ENCODE results near the gene FAM13A. TPM values are rescaled to one million over a fixed set of nuclear protein-coding genes. Genes with fewer than 3 reads are reported as not detected.

Gene FAM13A
- total and polyA plus RNA-seq, 2 of the 13 experiments (the other 11 are each of a cell fraction or from before 2014, with no cell fraction given), result 1.2 to 36.2 TPM

DNA sequence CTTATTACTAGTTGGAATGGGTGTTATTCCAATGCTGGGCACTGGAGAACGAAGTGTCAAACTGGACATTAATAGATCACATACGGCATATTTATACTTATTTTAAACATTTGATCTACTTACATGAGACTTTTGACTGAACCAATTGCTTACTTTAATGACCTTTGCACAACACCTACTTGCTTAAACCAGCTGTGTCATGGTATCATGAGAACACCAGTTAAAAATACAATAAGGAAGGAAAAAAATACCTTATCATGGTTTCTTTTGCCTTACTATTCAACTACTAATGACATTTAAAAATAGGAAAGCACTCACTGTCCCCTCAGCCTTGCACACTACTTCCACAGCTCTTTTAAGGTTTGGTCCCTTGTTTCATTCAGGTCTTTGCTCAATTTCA, 146.9 kb downstream of the FAM13A start:
- CTCF ChIA-PET (ENCODE audit: low intra/inter-chr PET ratio, low total read pairs), result no interaction called here
- H3K4me1 ChIP-seq (ENCODE audit: insufficient read depth, low read length), result peaks cover 7% of the 10 kb centered on the region; the same call in 1 of the 2 replicates
- ATAC-seq (no peak), DNase-seq (ENCODE audit: low spot score) (no peak), FAIRE-seq (no peak)
- no TSS peak for BruUV-seq (replicated peaks)
- no peaks in the 10 kb centered on the region for H3K27me3 ChIP-seq (ENCODE audit: control insufficient read depth in 1 of 2, insufficient read depth in 2 of 2, low read length in 2 of 2)
- no peak overlapping the region for H2AFZ ChIP-seq (ENCODE audit: low read length)
- H3K36me3 ChIP-seq (replicated peaks in 1 of 2; ENCODE audit: control insufficient read depth in 1 of 2, insufficient read depth in 2 of 2, low read length in 2 of 2), result no peaks in the 10 kb centered on the region
- no peak overlapping the region for H3K9ac ChIP-seq (ENCODE audit: insufficient read depth, low read depth, low read length)
- H3K4me2 ChIP-seq (ENCODE audit: low read depth, low read length), result no peak overlapping the region
- H3K9me3 ChIP-seq (ENCODE audit: low read length), result no peaks in the 10 kb centered on the region
- no peak overlapping the region for H3K4me3 ChIP-seq (replicated peaks in 1 of 3; ENCODE audit: insufficient read depth in 1 of 3, low read depth in 2 of 3, low read length in 3 of 3)
- POLR2A ChIA-PET, result no interaction called here
- TF ChIP-seq ZNF281 (CRISPR knock-in tag; IDR thresholded peaks at IDR 0.05; ENCODE audit: borderline replicate concordance) (no peak), SIX1 (CRISPR knock-in tag; IDR thresholded peaks at IDR 0.05; ENCODE audit: borderline replicate concordance) (no peak), HMG20B (CRISPR knock-in tag; conservative IDR thresholded peaks at IDR 0.05) (no peak), ZBTB1 (CRISPR knock-in tag; IDR thresholded peaks at IDR 0.05; ENCODE audit: borderline replicate concordance) (no peak), PHB2 (IDR thresholded peaks at IDR 0.05; ENCODE audit: partially characterized antibody) (no peak), ZSCAN5A (CRISPR knock-in tag; IDR thresholded peaks at IDR 0.05; ENCODE audit: borderline replicate concordance) (no peak), FOSL1 (CRISPR knock-in tag; IDR thresholded peaks at IDR 0.05; ENCODE audit: borderline replicate concordance) (no peak), ZNF292 (CRISPR knock-in tag; IDR thresholded peaks at IDR 0.05; ENCODE audit: borderline replicate concordance, low read depth) (no peak), MLXIP (CRISPR knock-in tag; IDR thresholded peaks at IDR 0.05; ENCODE audit: borderline replicate concordance) (no peak), TCF7L2 (IDR thresholded peaks at IDR 0.05; ENCODE audit: low read depth, low read length) (no peak)
- H4K20me1 ChIP-seq (ENCODE audit: insufficient read depth, low read length), result no peaks in the 10 kb centered on the region
- no peaks in the 10 kb centered on the region for H3K79me2 ChIP-seq (ENCODE audit: insufficient read depth, low read length)
- intact Hi-C loops (cut with micrococcal nuclease; ENCODE audit: unreplicated experiment) (loop anchor here (5.0 kb wide), 1 partner anchor 883 kb away; no protein-coding TSS in a partner anchor), in situ Hi-C loops (cut with HindIII; ENCODE audit: extremely low pct_ligation_motif_present, low pct_unique_long_range_greater_than_20kb) (no loop called here)
- H3K27ac ChIP-seq (ENCODE audit: extremely low read length, insufficient read depth, low read length), result no peak overlapping the region
- 71% methylated on average over 2 of the region's 2 CpGs for WGBS (ENCODE audit: low lambda C conversion rate)
